GM12872 (cell line): Measurements from ENCODE around the gene MAN1A2.

Source experiments
- CTCF ChIP-seq: IDR thresholded peaks from 3 replicates; pipeline ENCODE4 v1.5.1; 2011; ENCODE audit warnings: low read depth, mild to moderate bottlenecking, low read length, moderate library complexity; ENCODE audit not compliant: insufficient read depth

The MAN1A2 gene

GRCh38 chr1:117347907-117348306 lies 19.3 kb upstream of the MAN1A2 start:
- no peak for TF ChIP-seq CTCF

GRCh38 chr1:117359561-117360289 lies 7.5 kb upstream of the MAN1A2 start:
- TF ChIP-seq CTCF, result no peak

- no peak for TF ChIP-seq CTCF
These were observed 4.3 kb upstream of the MAN1A2 start for GRCh38 chr1:117362986-117363385.

GRCh38 chr1:117363571-117364048 lies 3.6 kb upstream of the MAN1A2 start:
- no peak for TF ChIP-seq CTCF

GRCh38 chr1:117364240-117364639 lies 3.0 kb upstream of the MAN1A2 start:
- no peak for TF ChIP-seq CTCF

GRCh38 chr1:117365350-117366176 lies 1.7 kb upstream of the MAN1A2 start:
- TF ChIP-seq CTCF, result no peak

- TF ChIP-seq CTCF, result no peak
These were observed 838 bp upstream of the MAN1A2 start for GRCh38 chr1:117366177-117367045.
